Measurements from ENCODE around the gene TBC1D14.

TBC1D14 gene

DNA sequence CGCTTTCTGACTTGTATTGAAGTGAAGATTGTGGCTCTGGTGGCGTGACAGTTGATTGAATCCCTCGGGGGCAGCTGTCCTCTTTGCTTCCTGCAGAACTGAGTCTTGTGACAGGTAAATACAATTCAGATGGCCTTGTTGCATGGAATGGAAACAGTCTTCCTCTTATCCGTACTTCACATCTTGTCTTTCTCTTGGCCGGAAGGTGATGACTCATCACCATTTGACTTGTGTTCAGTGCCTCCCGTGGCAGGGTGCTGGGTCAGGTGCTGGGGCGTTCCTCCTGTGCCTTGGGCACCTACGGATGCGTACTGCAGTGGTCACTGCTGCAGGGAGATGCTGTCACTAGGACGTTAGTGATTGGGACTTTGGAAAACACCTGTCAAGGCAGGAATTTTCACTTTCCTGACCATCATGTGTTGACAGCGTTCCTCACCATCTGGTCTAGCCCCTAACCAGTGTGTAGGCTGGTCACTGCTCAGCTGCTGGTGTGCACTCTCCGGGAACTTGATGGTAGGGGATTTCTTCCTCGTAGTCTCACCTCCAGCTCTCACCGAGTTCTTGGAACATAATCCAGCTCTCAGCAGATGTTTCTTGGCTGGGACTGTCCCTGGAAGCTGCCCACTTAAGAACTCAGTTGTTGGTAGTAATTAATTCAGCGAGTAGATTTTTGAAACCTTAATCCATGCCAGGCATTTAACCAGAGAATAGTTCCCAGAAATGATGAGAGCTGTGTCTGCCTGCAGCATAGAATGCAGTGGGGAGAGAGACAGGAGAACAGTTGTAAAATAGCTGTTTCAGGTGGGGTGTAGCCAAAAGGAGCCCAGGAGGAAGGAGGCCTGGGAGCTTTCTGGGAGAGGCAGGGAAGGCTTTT, 7.2 kb downstream of the TBC1D14 start:
- DNase-seq = no peak
- Histone ChIP-seq H3K36me3 (no peaks in the 10 kb centered on the region), H3K4me3 (no peak overlapping the region), H3K9me3 (no peaks in the 10 kb centered on the region), H3K27me3 (no peaks in the 10 kb centered on the region), H3K4me1 (peaks cover 0 to 21% (median 10%) of the 10 kb centered on the region in 4 donors), H3K27ac (no peak overlapping the region)
- intact Hi-C loops (cut with DNase I; ENCODE audit: low total_unique reads) = no loop called here
- TF ChIP-seq, protein P1, sequence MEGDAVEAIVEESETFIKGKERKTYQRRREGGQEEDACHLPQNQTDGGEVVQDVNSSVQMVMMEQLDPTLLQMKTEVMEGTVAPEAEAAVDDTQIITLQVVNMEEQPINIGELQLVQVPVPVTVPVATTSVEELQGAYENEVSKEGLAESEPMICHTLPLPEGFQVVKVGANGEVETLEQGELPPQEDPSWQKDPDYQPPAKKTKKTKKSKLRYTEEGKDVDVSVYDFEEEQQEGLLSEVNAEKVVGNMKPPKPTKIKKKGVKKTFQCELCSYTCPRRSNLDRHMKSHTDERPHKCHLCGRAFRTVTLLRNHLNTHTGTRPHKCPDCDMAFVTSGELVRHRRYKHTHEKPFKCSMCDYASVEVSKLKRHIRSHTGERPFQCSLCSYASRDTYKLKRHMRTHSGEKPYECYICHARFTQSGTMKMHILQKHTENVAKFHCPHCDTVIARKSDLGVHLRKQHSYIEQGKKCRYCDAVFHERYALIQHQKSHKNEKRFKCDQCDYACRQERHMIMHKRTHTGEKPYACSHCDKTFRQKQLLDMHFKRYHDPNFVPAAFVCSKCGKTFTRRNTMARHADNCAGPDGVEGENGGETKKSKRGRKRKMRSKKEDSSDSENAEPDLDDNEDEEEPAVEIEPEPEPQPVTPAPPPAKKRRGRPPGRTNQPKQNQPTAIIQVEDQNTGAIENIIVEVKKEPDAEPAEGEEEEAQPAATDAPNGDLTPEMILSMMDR (IDR thresholded peaks at IDR 0.05) = no peak

DNA sequence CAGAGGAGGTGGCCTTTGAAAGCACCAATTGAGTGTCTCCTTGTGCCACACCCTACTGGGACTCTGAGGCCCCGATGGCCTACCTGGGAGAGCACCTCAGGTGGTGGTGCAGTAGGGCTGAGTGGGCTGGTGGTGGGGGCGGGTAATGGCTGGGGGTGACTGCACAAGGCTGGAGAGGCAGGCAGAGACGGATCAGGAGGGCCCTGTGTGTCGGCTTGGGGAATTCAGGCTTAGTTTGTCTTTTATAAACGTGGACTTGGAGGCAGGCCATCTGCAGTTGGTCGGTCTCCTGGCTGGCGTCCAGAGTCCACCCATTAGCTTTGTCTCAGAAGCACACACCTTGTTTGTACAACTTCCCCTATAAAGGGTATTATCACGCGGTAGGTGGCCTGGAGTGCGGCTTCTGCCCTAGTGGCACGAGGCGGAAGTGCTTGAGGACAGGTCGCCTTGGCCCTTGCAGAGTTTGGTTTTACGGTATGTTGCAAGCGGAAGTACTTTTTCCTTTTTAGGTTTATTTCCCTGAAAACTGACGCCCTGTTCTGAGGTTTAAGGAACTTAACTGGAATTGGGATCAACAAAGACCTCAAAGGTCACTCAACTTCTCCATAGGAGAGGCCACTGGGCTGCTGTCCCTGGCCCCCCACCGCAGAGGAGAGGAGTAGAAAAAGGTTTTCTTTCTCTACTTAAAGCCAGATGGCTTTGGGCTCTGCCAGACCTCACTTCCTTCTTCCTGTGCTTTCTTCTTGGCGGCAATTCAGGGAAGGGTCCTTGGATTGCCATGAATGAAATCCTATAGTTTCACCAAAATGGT, 8.0 kb downstream of the TBC1D14 start:
- no peak overlapping the region for H3K27ac ChIP-seq
- intact Hi-C loops (cut with DNase I; ENCODE audit: low total_unique reads) = no loop called here
- TF ChIP-seq, protein P1 (IDR thresholded peaks at IDR 0.05) = peak in 1 of 2 experiments; percentile 18
- no peaks in the 10 kb centered on the region for H3K27me3 ChIP-seq
- no peaks in the 10 kb centered on the region for H3K9me3 ChIP-seq
- peak in 1 of 2 donors; percentile 76 for DNase-seq
- H3K4me1 ChIP-seq = peaks cover 0 to 19% (median 8%) of the 10 kb centered on the region in 4 donors
- no peak overlapping the region for H3K4me3 ChIP-seq
- no peaks in the 10 kb centered on the region for H3K36me3 ChIP-seq

DNA sequence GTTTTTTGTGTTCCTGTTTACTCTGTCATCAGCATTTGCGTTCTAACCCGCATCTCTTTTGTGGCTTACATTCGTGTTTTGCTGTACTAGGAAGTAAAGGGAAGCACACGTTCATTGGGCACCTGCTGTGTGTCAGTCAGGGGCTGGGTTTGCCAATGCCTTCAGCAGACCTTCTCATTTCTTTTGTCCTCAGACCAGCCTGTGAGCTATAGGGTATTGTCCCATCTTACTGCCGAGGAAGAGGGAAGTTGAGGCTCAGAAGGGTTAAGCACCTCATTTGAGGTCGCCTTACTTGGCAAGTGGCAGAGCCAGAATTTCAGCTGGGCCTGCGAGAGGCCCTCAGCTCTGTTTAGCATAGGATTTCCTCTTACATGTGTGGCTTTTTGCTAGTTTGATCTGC, 8.7 kb downstream of the TBC1D14 start:
- TF ChIP-seq, protein P1 (IDR thresholded peaks at IDR 0.05) = no peak
- intact Hi-C loops (cut with DNase I; ENCODE audit: low total_unique reads) = no loop called here
- H3K36me3 ChIP-seq = peaks cover 2% of the 10 kb centered on the region in 3 donors
- no peaks in the 10 kb centered on the region for H3K9me3 ChIP-seq
- peaks cover 0 to 19% (median 8%) of the 10 kb centered on the region in 4 donors for H3K4me1 ChIP-seq
- no peaks in the 10 kb centered on the region for H3K27me3 ChIP-seq
- no peak overlapping the region for H3K4me3 ChIP-seq
- no peak for DNase-seq
- H3K27ac ChIP-seq = no peak overlapping the region

DNA sequence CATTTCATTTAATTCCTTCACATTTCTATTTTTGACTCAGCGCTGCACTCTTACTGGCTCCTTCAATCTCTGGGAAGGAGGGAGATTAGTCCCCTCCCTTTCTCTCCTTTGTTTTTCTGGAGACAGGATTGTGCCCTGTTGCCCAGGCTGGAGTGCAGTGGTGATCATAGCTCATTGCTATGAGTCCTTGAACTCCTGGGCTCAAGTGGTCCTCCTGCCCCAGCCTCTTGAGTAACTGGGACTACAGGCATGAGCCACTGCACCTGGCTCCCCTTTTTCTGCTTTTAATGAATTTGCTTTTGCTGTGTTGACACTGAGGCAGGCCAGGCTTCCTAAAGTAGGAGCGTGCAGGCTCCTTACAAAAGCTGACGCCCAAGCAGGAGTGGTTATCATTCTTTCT, 10.5 kb downstream of the TBC1D14 start:
- Histone ChIP-seq H3K4me1 (peaks cover 0 to 19% (median 8%) of the 10 kb centered on the region in 4 donors), H3K4me3 (no peak overlapping the region), H3K27ac (no peak overlapping the region), H3K27me3 (no peaks in the 10 kb centered on the region), H3K9me3 (no peaks in the 10 kb centered on the region), H3K36me3 (peaks cover 17 to 20% (median 19%) of the 10 kb centered on the region in 3 donors)
- TF ChIP-seq, protein P1 (IDR thresholded peaks at IDR 0.05) = no peak
- intact Hi-C loops (cut with DNase I; ENCODE audit: low total_unique reads) = no loop called here
- no peak for DNase-seq

DNA sequence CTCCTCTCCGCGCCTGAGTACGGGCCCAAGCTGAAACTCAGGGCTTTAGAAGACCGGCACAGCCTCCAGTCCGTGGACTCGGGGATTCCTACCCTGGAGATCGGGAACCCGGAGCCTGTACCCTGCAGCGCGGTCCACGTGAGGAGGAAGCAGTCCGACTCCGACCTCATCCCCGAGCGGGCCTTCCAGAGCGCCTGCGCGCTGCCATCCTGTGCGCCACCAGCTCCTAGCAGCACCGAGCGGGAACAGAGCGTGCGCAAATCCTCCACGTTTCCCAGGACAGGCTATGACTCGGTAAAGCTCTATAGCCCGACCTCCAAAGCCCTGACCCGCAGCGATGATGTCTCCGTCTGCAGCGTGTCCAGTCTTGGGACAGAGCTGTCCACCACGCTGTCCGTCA, 13.9 kb downstream of the TBC1D14 start:
- TF ChIP-seq, protein P1 (IDR thresholded peaks at IDR 0.05) = no peak
- no peak for DNase-seq
- intact Hi-C loops (cut with DNase I; ENCODE audit: low total_unique reads) = no loop called here
- H3K27me3 ChIP-seq = no peaks in the 10 kb centered on the region
- peaks cover 0 to 11% (median 3%) of the 10 kb centered on the region in 4 donors for H3K4me1 ChIP-seq
- H3K36me3 ChIP-seq = peaks cover 17 to 30% (median 28%) of the 10 kb centered on the region in 3 donors
- H3K27ac ChIP-seq = no peak overlapping the region
- H3K4me3 ChIP-seq = no peak overlapping the region
- no peaks in the 10 kb centered on the region for H3K9me3 ChIP-seq
